AG10803 (cell line): ENCODE measurements around the gene C2.
"Not testable (repeated sequence)": the region's sequence is repeated elsewhere in the genome, so short reads cannot be mapped to it uniquely, and the experiment has no call there.

Experiments used
- DNase-seq: peaks from one replicate; pipeline ENCODE4 v3.0.0; 2010; ENCODE audit warnings: low read depth
- H3K4me3 ChIP-seq: 2 replicates; pipeline ENCODE4 v1.5.1; 2011; ENCODE audit warnings: mild to moderate bottlenecking, low read length, control low read depth
- CTCF ChIP-seq: conservative IDR thresholded peaks from 2 replicates; pipeline ENCODE4 v1.5.1; 2011; ENCODE audit warnings: mild to moderate bottlenecking, low read length, control low read depth, inconsistent platforms

Gene C2

GRCh38 chr6:31927863-31928671 is 550 bp downstream of the C2 start:
- H3K4me3 ChIP-seq, result no peak overlapping the region
- DNase-seq, result no peak
- TF ChIP-seq CTCF, result no peak

DNA sequence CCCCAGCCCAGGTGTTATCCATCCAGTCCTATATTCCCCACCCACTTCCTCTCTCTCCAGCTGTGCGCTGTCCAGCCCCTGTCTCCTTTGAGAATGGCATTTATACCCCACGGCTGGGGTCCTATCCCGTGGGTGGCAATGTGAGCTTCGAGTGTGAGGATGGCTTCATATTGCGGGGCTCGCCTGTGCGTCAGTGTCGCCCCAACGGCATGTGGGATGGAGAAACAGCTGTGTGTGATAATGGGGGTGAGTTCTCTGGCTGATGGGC is 1.1 kb downstream of the C2 start:
- no peak for DNase-seq
- TF ChIP-seq CTCF, result no peak
- no peak overlapping the region for H3K4me3 ChIP-seq

- no peak for DNase-seq
- no peak overlapping the region for H3K4me3 ChIP-seq
- no peak for TF ChIP-seq CTCF
Measured at GRCh38 chr6:31930962-31931361, 3.4 kb downstream of the C2 start.

DNA sequence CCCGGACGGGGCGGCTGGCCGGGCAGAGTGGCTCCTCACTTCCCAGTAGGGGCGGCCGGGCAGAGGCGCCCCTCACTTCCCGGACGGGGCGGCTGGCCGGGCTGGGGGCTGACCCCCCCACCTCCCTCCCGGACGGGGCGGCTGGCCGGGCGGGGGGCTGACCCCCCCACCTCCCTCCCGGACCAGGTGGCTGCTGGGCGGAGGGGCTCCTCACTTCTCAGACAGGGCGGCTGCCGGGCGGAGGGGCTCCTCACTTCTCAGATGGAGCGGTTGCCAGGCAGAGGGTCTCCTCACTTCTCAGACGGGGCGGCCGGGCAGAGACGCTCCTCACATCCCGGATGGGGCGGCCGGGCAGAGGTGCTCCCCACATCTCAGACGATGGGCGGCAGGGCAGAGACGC is 4.6 kb downstream of the C2 start:
- not testable (repeated sequence) for H3K4me3 ChIP-seq, DNase-seq

DNA sequence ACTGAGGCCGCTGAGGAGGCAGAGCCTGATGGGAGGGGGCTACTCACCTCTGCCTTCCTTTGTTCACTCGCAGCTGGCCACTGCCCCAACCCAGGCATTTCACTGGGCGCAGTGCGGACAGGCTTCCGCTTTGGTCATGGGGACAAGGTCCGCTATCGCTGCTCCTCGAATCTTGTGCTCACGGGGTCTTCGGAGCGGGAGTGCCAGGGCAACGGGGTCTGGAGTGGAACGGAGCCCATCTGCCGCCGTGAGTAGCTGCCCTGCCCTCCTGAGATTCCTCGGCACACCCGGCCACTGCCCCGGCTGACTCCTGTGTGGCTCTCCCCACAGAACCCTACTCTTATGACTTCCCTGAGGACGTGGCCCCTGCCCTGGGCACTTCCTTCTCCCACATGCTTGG is 6.0 kb downstream of the C2 start:
- no peak for DNase-seq
- no peak overlapping the region for H3K4me3 ChIP-seq
- TF ChIP-seq CTCF, result no peak

DNA sequence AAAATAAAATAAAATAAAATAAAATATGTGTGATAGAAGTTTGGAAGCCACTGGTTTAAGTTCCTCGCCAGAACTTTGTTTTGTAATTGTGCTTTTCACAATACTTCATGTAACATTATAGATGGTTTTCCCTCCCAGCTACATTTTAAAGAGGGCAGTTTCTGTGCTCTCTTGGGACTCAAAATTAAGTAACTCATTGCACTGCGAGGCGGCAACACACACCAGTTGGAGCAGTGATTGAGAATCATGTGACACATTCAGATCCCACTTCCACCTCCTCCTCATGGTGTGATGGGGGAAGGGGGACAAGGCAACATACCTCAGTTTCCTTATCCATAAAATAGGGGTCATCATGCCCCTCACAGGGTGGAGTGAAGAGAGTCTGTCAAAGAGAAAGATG is 7.5 kb downstream of the C2 start:
- no peak overlapping the region for H3K4me3 ChIP-seq
- DNase-seq, result no peak
- no peak for TF ChIP-seq CTCF

DNA sequence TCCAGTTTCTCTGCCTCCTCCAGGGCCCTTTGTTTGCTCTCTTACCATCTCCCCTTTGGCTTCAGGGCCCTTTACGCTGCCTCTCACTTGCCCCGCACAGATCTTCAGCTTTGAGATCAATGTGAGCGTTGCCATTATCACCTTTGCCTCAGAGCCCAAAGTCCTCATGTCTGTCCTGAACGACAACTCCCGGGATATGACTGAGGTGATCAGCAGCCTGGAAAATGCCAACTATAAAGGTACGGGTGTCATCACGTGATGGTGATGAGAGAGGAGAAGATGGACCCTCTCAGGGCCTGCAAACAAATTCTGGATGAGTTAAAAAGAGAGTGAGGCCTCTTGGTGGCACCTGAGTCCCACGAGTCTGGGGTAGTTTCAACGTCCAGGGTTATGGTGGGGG is 8.3 kb downstream of the C2 start:
- no peak for DNase-seq
- H3K4me3 ChIP-seq, result no peak overlapping the region
- no peak for TF ChIP-seq CTCF

GRCh38 chr6:31940256-31940664 is 12.7 kb downstream of the C2 start:
- H3K4me3 ChIP-seq, result no peak overlapping the region
- no peak; the same call in 1 of the 2 replicates for TF ChIP-seq CTCF
- peak; percentile 38 for DNase-seq
